Measurements from ENCODE around the gene TMEM88. TPM values are rescaled to one million over a fixed set of nuclear protein-coding genes. Genes with fewer than 3 reads are reported as not detected.
A peak's percentile ranks its signal among the peaks of the same experiment; 100 is the strongest.

The TMEM88 gene, protein sequence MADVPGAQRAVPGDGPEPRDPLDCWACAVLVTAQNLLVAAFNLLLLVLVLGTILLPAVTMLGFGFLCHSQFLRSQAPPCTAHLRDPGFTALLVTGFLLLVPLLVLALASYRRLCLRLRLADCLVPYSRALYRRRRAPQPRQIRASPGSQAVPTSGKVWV
- total RNA-seq (10 to 100 TPM; 29.3 to 29.6 TPM), total RNA-seq (0.06 to 73.9 (median 1.8) reads per million in 172 experiments)
- polyA plus RNA-seq (2013, experiment 1 of 2): 0.21 TPM
- polyA plus RNA-seq (2013, experiment 2 of 2): 1.8 TPM

DNA sequence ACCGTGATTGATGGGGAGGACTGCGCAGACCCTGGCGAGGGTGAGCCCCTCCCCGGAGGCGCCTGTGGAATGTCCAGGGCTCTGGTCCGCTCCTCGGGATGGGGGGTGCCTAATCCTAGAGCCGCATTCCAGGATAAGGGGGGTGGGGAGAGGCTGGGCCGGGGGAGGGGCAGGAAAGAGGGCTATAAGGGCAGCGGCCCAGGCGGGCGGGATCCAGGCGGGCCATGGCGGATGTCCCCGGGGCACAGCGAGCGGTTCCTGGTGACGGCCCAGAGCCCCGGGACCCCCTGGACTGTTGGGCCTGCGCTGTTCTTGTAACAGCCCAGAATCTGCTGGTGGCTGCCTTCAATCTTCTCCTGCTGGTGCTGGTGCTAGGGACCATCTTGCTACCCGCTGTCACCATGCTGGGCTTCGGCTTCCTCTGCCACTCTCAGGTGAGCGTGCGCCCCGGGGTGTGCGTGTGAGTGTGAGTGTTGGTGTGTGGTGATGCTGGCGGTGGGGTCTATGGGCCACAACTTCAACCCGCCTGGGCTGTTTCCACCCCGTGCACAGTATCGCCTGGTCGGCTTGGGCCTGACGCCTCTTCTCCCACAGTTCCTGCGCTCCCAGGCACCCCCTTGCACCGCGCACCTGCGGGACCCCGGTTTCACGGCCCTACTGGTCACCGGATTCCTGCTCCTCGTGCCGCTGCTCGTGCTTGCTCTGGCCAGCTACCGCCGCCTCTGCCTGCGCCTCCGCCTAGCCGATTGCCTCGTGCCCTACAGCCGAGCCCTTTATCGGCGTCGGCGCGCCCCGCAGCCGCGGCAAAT lies at the start of gene TMEM88:
Gene TMEM88 (plus strand): TSS at position 216 of the 809 bp plus-strand sequence. CDS start 9 bp downstream, at position 225.
- peaks cover 40% of the 10 kb centered on the region for H3K36me3 Mint-ChIP-seq (ENCODE audit: low read depth)
- peak within 1 kb of the TSS; percentile 23 for H3K4me3 Mint-ChIP-seq
- TF ChIP-seq, protein P1, sequence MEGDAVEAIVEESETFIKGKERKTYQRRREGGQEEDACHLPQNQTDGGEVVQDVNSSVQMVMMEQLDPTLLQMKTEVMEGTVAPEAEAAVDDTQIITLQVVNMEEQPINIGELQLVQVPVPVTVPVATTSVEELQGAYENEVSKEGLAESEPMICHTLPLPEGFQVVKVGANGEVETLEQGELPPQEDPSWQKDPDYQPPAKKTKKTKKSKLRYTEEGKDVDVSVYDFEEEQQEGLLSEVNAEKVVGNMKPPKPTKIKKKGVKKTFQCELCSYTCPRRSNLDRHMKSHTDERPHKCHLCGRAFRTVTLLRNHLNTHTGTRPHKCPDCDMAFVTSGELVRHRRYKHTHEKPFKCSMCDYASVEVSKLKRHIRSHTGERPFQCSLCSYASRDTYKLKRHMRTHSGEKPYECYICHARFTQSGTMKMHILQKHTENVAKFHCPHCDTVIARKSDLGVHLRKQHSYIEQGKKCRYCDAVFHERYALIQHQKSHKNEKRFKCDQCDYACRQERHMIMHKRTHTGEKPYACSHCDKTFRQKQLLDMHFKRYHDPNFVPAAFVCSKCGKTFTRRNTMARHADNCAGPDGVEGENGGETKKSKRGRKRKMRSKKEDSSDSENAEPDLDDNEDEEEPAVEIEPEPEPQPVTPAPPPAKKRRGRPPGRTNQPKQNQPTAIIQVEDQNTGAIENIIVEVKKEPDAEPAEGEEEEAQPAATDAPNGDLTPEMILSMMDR (IDR thresholded peaks at IDR 0.05): no peak
- DNase-seq: peak in 3 of 14 experiments; percentile 17 to 61 (median 28)
- H3K27me3 ChIP-seq (ENCODE audit: control insufficient read depth in 1 of 2, insufficient read depth in 2 of 2, low read length in 2 of 2): no peaks in the 10 kb centered on the region
- H3K9me3 ChIP-seq (ENCODE audit: control insufficient read depth in 1 of 2, insufficient read depth in 1 of 2, low read length in 2 of 2): no peaks in the 10 kb centered on the region
- POLR2A ChIA-PET: interaction anchor here (0.6 to 2.6 kb wide), 2 partner anchors 14 to 276 kb away, joined by 6 to 79 read pairs; partner anchors contain the start of gene CD68
- no peaks in the 10 kb centered on the region for H3K27me3 Mint-ChIP-seq
- H3K4me3 ChIP-seq (ENCODE audit: low read length): no peak within 1 kb of the TSS
- peaks cover 23% of the 10 kb centered on the region for H3K36me3 ChIP-seq (ENCODE audit: insufficient read depth, low read length)
- H3K27ac Mint-ChIP-seq: peak within 1 kb of the TSS; percentile 58
- CTCF ChIA-PET: no interaction called here
- intact Hi-C loops (cut with DNase I, micrococcal nuclease): loop anchor here in 1 of 2 experiments (10.0 kb wide), 2 partner anchors 530 to 820 kb away; partner anchors contain the start of genes NEURL4 and SLC16A13
- peaks cover 56% of the 10 kb centered on the region for H3K4me1 ChIP-seq (ENCODE audit: insufficient read depth, low read length)
- no peaks in the 10 kb centered on the region for H3K9me3 Mint-ChIP-seq
- no peak for ATAC-seq (ENCODE audit: poor library complexity)
- no peak within 1 kb of the TSS for H3K27ac ChIP-seq (ENCODE audit: low read depth in 1 of 2, low read length in 2 of 2)
- peaks cover 14% of the 10 kb centered on the region for H3K4me1 Mint-ChIP-seq (ENCODE audit: low read depth)

DNA sequence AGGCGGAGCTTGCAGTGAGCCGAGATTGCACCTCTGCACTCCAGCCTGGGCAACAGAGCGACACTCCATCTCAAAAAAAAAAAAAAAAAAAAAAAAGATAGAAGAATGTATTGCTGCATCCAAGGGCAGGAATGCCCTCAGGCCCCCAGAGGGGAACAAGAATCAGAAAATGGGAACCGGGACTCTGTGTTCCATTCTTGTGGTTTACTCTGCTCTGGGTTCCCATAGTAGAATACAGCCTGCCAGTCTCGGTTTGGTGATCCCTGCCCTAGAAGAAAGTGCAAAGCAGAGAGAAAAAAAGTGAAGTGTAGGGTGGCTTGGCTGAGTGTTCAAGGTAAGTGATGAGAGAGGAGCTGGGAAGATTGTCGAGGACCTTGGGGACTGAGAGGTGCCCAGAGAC lies 48.3 kb upstream of the TMEM88 start:
- Histone ChIP-seq H3K4me1 (ENCODE audit: insufficient read depth, low read length) (no peaks in the 10 kb centered on the region), H3K36me3 (ENCODE audit: insufficient read depth, low read length) (no peaks in the 10 kb centered on the region), H3K27ac (ENCODE audit: low read depth in 1 of 2, low read length in 2 of 2) (no peak overlapping the region), H3K9me3 (ENCODE audit: control insufficient read depth in 1 of 2, insufficient read depth in 1 of 2, low read length in 2 of 2) (no peaks in the 10 kb centered on the region), H3K4me3 (ENCODE audit: low read length) (no peak overlapping the region), H3K27me3 (ENCODE audit: control insufficient read depth in 1 of 2, insufficient read depth in 2 of 2, low read length in 2 of 2) (peaks cover 0 to 3% of the 10 kb centered on the region in 2 experiments)
- Mint-ChIP-seq H3K27me3 (peaks cover 26% of the 10 kb centered on the region), H3K36me3 (ENCODE audit: low read depth) (no peaks in the 10 kb centered on the region), H3K27ac (no peak overlapping the region), H3K4me1 (ENCODE audit: low read depth) (peaks cover 9% of the 10 kb centered on the region), H3K4me3 (no peak overlapping the region), H3K9me3 (no peaks in the 10 kb centered on the region)
- ATAC-seq (ENCODE audit: poor library complexity) (no peak), DNase-seq (no peak)
- TF ChIP-seq, protein P1 (IDR thresholded peaks at IDR 0.05): no peak
- CTCF ChIA-PET: no interaction called here
- POLR2A ChIA-PET: no interaction called here
- intact Hi-C loops (cut with DNase I, micrococcal nuclease): no loop called here

DNA sequence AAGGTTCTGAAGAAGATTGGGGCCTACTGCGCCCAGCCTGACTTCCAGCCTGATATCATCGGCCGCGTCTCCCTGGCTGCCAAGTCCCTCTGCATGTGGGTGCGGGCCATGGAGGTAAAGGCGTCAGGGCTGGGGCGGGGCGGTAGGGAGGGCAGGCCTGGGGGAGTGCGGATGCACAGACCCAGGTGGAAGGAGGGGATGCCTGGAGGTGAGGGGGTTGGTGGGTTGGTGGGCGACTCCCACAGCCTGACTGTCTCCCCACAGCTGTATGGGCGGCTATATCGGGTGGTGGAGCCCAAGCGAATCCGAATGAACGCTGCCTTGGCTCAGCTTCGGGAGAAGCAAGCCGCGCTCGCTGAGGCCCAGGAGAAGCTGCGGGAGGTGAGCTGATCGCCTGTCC lies 47.7 kb upstream of the TMEM88 start:
- DNase-seq (no peak), ATAC-seq (ENCODE audit: poor library complexity) (no peak)
- TF ChIP-seq, protein P1 (IDR thresholded peaks at IDR 0.05): no peak
- H3K4me1 ChIP-seq (ENCODE audit: insufficient read depth, low read length): no peaks in the 10 kb centered on the region
- Mint-ChIP-seq H3K36me3 (ENCODE audit: low read depth) (no peaks in the 10 kb centered on the region), H3K9me3 (no peaks in the 10 kb centered on the region), H3K4me1 (ENCODE audit: low read depth) (peaks cover 10% of the 10 kb centered on the region), H3K27ac (no peak overlapping the region), H3K27me3 (peaks cover 26% of the 10 kb centered on the region), H3K4me3 (no peak overlapping the region)
- CTCF ChIA-PET: no interaction called here
- H3K4me3 ChIP-seq (ENCODE audit: low read length): no peak overlapping the region
- no peak overlapping the region for H3K27ac ChIP-seq (ENCODE audit: low read depth in 1 of 2, low read length in 2 of 2)
- H3K36me3 ChIP-seq (ENCODE audit: insufficient read depth, low read length): no peaks in the 10 kb centered on the region
- intact Hi-C loops (cut with DNase I, micrococcal nuclease): no loop called here
- POLR2A ChIA-PET: no interaction called here
- H3K9me3 ChIP-seq (ENCODE audit: control insufficient read depth in 1 of 2, insufficient read depth in 1 of 2, low read length in 2 of 2): no peaks in the 10 kb centered on the region
- H3K27me3 ChIP-seq (ENCODE audit: control insufficient read depth in 1 of 2, insufficient read depth in 2 of 2, low read length in 2 of 2): peaks cover 0 to 3% of the 10 kb centered on the region in 2 experiments
